ENCODE data around the gene COL27A1. TPM values are rescaled to one million over a fixed set of nuclear protein-coding genes. Genes with fewer than 3 reads are reported as not detected.

The COL27A1 gene
- total RNA-seq, 1 experiment from 2014 or later: 12.0 TPM

GRCh38 chr9:114240216-114240615 is 84.9 kb downstream of the COL27A1 start:
- H4K20me1 ChIP-seq (ENCODE audit: insufficient read depth): no peaks in the 10 kb centered on the region
- ChIA-PET RAD21 (ENCODE audit: low non-redundant PET in 1 of 2, low total read pairs in 2 of 2, uncharacterized antibody in 2 of 2, unreplicated experiment in 2 of 2) (no interaction called here), CTCF (no interaction called here), POLR2A (no interaction called here)
- no peaks in the 10 kb centered on the region for H3K27me3 ChIP-seq (ENCODE audit: insufficient read depth, low read length)
- DNase-seq (ENCODE audit: low read depth, low spot score) (no peak), ATAC-seq (no peak)
- BruUV-seq (replicated peaks): no TSS peak
- H3K4me2 ChIP-seq (ENCODE audit: low read length): no peak overlapping the region
- no peaks in the 10 kb centered on the region for H3K36me3 ChIP-seq (ENCODE audit: control insufficient read depth in 1 of 2, insufficient read depth in 2 of 2, low read length in 2 of 2)
- H3K4me1 ChIP-seq (ENCODE audit: control insufficient read depth in 1 of 2, insufficient read depth in 2 of 2, low read length in 2 of 2): no peaks in the 10 kb centered on the region
- H3K79me2 ChIP-seq (ENCODE audit: insufficient read depth, low read length): no peaks in the 10 kb centered on the region
- TF ChIP-seq MAX (IDR thresholded peaks at IDR 0.05): no peak
- TF ChIP-seq POLR2AphosphoS5 (IDR thresholded peaks at IDR 0.05; ENCODE audit: low read depth, low read length): no peak
- no peak for TF ChIP-seq CEBPB (IDR thresholded peaks at IDR 0.05; ENCODE audit: low read depth)
- no peak for TF ChIP-seq SP1 (IDR thresholded peaks at IDR 0.05; ENCODE audit: low read depth)
- TF ChIP-seq CTCF (IDR thresholded peaks at IDR 0.05 in 2 of 3, conservative IDR thresholded peaks at IDR 0.05 in 1 of 3; ENCODE audit: borderline replicate concordance in 1 of 3, insufficient read depth in 1 of 3, low read depth in 2 of 3, low read length in 2 of 3): no peak
- no peak for TF ChIP-seq SRF (IDR thresholded peaks at IDR 0.05; ENCODE audit: low read depth)
- no peak for TF ChIP-seq REST (IDR thresholded peaks at IDR 0.05; ENCODE audit: low read depth)
- no peak overlapping the region for H3K27ac ChIP-seq (ENCODE audit: low read depth, low read length)
- intact Hi-C loops (cut with micrococcal nuclease): no loop called here
- no peak overlapping the region for H2AFZ ChIP-seq (ENCODE audit: low read depth, low read length, poor library complexity, severe bottlenecking)
- H3K9me2 ChIP-seq (ENCODE audit: insufficient read depth): no peaks in the 10 kb centered on the region
- H3K9me3 ChIP-seq (ENCODE audit: control insufficient read depth in 1 of 2, insufficient read depth in 1 of 2, low read depth in 1 of 2, low read length in 2 of 2): no peaks in the 10 kb centered on the region
- H3K4me3 ChIP-seq (replicated peaks in 1 of 2; ENCODE audit: low read depth in 1 of 2, low read length in 2 of 2): no peak overlapping the region
- H3K9ac ChIP-seq (ENCODE audit: low read length): no peak overlapping the region

All from HCT116 (cell line).